HK-2 (cell line): ENCODE measurements around the gene FBRSL1.
A peak's percentile ranks its signal among the peaks of the same experiment; 100 is the strongest.

Source experiments
- DNase-seq: peaks from one replicate; pipeline ENCODE4 v3.0.0-alpha.2; 2018; ENCODE audit not compliant: unreplicated experiment

FBRSL1 gene

GRCh38 chr12:132558042-132558856 is 68.3 kb downstream of the FBRSL1 start:
- no peak for DNase-seq

- DNase-seq: peak; percentile 89
Measured at GRCh38 chr12:132558861-132559623, 69.1 kb downstream of the FBRSL1 start.

- peak; percentile 62 for DNase-seq
Measured at GRCh38 chr12:132559652-132560363, 69.9 kb downstream of the FBRSL1 start.

- DNase-seq: no peak
Measured at GRCh38 chr12:132560364-132560613, 70.3 kb downstream of the FBRSL1 start.

- DNase-seq: peak; percentile 82
Measured at GRCh38 chr12:132560614-132561426, 70.9 kb downstream of the FBRSL1 start.
